HG03066 (cell line): ENCODE results near the gene DPM3.
A peak's percentile ranks its signal among the peaks of the same experiment; 100 is the strongest.
"Not testable (repeated sequence)": the region's sequence is repeated elsewhere in the genome, so short reads cannot be mapped to it uniquely, and the experiment has no call there.

ENCODE experiments used
- ATAC-seq: cut with Tn5 transposase; IDR thresholded peaks from one replicate; pipeline ENCODE4 v1.9.1; 2021; ENCODE audit warnings: low read depth; ENCODE audit not compliant: unreplicated experiment

DPM3 gene, protein sequence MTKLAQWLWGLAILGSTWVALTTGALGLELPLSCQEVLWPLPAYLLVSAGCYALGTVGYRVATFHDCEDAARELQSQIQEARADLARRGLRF

GRCh38 chr1:155139895-155140629, at the start of gene DPM3:
TSS of gene DPM3 (minus strand) at chr1:155140531. CDS start at chr1:155140240, 291 bp downstream.
- ATAC-seq = peak; percentile 73

DNA sequence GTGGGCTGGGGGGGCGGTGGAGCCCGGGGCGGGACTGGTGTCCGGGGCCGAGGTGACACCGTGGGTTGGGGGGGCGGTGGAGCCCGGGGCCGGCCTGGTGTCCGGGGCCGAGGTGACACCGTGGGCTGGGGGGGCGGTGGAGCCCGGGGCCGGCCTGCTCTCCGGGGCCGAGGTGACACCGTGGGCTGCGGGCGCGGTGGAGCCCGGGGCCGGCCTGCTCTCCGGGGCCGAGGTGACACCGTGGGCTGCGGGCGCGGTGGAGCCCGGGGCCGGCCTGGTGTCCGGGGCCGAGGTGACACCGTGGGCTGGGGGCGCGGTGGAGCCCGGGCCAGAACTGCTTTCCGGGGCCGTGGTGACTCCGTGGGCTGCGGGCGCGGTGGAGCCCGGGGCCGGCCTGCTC, 49.6 kb upstream of the DPM3 start:
- ATAC-seq = not testable (repeated sequence)

DNA sequence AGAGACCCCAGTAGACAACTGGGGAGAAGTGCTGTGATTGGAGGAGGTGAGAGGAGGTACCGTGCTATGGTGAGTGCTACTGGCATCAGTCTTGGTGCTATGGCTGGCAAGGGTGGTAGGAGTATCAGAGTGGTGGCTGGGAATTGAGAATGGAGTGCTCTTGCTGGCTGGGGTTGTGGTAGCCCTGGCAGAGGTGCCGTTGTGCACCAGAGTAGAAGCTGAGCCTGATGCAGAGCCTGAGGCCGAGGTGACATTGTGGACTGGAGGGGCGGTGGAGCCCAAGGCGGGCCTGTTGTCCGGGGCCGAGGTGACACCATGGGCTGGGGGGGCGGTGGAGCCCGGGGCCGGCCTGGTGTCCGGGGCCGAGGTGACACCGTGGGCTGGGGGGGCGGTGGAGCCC, 47.9 kb upstream of the DPM3 start:
- no peak for ATAC-seq

DNA sequence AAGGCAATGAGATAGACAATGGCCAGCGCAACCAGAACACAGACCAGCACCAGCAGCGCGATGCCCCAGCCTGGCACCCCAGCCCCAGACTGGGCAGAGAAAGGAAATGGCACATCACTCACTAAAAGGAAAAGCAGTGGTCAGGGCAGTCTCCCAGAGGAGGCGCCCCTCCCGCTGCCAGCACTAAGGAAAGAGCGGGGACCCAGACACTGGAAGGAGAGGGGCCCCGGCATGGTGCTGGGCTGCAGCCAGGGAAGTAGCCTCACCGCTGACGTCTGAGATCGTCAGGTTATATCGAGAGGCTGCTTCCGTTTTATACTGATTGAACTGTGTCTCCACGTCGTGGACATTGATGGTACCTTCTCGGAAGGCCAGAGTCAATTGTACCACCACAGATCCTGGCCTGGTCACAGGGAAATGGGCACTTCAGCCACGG, 47.1 kb upstream of the DPM3 start:
- no peak for ATAC-seq

- ATAC-seq = no peak
Observed at GRCh38 chr1:155186794-155187455, 46.6 kb upstream of the DPM3 start.

DNA sequence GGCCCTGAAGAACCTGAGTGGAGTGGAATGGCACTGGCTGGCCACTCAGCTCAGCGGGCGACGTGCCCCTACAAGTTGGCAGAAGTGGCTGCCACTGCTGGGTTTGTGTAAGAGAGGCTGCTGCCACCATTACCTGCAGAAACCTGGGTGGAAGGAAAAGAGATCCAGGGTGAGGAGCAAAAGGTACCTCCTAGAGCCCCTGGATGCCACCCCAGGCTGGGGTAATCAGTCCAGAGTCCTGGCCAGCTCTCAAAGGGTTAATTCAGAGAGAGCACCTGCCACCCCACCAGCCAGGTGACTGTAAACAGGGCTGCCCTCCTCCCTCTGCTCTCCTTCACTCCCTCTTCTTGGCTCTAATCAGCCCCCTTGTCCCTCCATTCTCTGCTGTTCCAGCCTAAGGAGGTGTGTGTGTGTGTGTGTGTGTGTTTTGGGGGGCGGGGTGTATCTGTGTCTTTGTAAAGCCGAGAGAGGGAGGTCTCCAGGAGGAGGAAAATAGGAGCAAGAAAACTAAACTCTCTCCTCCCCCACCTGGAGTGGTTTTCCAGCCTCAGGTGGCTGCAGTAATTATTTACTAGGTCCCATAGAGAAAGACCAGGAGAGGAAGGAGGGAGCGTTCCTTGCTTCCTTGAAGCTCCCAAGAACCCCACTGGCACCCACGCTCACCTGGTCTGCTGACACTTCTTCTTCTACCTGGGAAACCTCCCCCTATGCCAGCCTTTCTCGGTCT, 45.9 kb upstream of the DPM3 start:
- no peak for ATAC-seq

DNA sequence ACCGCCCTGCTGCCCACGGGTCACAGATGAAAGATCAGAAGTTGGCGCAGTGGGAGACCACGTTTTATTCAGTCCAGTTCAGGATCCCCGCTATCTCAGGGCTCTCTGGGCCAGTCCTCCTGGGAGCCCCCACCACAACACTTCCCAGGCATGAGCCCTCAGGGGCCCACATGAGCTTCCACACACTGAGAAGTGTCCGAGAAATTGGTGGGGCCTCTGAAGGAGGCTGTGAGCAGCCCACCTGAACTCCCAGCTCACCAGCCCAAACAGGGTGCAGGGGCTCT, 45.4 kb upstream of the DPM3 start:
- no peak for ATAC-seq

- peak; percentile 86 for ATAC-seq
Observed at GRCh38 chr1:155184835-155185782, 44.8 kb upstream of the DPM3 start.

GRCh38 chr1:155184351-155184811, 44.0 kb upstream of the DPM3 start:
- no peak for ATAC-seq

DNA sequence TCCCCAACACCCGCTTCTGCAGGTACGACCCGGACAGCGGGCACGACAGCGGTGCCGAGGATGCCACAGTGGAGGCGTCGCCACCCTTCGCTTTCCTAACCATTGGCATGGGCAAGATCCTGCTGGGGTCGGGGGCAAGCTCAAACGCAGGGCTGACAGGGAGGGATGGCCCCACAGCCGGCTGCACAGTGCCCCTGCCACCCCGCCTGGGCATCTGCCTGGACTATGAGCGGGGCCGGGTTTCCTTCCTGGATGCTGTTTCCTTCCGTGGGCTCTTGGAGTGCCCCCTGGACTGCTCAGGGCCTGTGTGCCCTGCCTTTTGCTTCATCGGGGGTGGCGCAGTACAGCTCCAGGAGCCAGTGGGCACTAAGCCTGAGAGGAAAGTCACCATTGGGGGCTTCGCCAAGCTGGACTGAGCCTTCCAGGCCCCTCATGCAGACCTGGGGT, 43.5 kb upstream of the DPM3 start:
- ATAC-seq = no peak

GRCh38 chr1:155182052-155182550, 41.8 kb upstream of the DPM3 start:
- no peak for ATAC-seq

DNA sequence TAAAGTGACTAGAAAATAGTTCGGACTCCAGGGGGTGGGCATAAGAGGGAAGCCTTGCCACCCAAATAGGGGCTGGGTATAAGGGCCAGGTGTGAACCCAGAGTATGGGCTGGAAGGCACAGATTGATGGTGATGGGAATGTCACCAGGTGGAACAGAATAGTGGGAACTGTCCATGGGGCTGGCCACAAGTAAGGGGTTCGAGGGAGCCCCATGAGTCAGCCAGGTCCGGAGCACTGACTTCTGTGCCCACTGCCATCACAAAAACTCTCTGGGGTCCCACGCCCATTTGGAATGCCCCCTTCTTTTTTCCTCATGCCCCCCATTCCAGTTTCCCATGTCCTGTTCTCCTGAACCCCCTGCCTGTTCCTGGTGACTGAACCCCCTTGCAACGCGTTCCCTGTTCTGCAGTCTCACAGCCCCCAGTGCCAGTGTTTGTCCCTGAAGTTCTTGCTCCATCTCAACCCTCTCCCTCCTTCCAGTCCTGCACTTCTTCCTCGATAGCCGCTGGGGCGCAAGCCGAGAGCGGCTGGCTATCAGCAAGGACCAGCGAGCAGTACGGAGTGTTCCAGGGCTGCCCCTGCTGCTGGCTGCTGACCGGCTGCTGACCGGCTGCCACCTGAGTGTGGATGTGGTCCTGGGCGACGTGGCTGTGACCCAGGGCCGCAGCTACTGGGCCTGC, 41.2 kb upstream of the DPM3 start:
- no peak for ATAC-seq

- ATAC-seq = no peak
Observed at GRCh38 chr1:155179112-155180031, 39.0 kb upstream of the DPM3 start.

- ATAC-seq = no peak
Observed at GRCh38 chr1:155178441-155179111, 38.2 kb upstream of the DPM3 start.

GRCh38 chr1:155177918-155178281, 37.6 kb upstream of the DPM3 start:
- no peak for ATAC-seq

DNA sequence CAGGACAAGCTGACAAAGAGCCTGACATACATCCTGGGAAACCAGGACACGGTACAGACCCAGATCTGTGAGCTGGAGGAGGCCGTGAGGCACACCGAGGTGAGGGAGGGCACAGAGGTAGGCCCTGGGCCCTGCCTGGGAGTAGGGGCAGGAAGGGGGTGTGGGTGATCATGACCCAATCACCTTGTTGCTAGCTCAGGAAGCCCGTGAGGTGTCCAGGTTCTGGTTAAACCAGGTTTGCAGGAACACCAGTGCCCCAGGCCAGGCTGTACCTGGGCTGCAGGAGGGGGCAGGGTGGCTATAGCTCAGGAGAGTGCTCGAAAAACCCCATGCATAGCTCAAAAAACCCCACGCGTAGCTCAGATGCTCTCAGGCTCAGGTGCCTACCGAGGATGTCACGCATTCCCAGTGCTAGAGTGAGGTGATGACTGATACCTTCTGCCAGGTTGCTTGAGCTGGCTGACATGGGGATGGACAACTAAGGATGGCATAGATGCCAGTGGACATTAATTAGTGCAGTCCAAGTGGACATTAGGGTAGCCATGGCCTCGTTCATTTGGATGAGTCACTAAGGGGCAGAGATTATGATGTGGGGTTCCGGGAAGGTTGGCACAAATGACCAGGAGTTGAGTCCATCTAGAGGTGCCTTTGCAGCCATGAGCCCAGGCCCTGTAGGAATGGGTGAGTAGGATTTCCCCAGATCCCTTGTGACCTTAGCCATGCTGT, 37.0 kb upstream of the DPM3 start:
- ATAC-seq = no peak

DNA sequence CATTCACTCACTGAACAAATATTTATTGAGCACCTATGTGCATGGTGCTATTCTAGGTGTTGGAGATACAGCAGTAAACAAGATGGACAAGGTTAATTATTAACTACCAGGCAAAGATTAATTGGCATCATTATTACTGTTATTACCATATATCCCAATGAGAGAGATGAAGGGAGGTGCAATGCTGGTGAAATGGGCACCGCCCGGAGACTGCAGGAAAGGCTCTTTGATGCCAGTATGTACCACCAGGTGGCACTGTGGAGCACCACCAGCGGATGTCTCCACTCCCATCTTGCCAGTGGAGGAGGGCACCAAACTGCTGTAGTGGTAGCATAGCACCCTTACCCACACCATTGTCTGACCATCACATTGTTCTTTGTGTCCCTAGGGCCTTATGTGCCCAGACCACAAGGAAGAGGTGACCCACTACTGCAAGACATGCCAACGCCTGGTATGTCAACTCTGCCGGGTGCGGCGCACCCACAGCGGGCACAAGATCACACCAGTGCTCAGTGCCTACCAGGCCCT, 36.3 kb upstream of the DPM3 start:
- no peak for ATAC-seq
